ENCODE measurements around the gene DPYSL3.

DNA sequence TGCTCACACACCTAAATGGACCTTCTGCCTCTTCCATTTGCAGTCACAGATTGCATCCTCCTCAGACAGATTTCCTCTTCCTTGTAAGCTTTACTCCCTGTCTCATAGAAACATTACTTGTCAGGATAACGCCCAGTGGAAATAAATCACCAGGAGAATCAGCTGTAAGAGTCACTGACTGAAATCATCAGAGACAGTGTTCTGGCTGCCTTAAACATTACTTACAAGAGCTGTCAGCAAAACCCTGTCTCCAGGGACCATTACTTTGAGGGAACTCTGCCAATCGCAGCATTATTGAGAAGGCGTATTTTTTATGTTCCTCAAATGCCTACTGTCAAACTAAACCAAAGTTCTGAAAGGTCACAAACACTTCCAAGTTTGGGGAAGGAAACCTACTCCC lies 5.9 kb downstream of the DPYSL3 start:
- TF ChIP-seq, protein P1, sequence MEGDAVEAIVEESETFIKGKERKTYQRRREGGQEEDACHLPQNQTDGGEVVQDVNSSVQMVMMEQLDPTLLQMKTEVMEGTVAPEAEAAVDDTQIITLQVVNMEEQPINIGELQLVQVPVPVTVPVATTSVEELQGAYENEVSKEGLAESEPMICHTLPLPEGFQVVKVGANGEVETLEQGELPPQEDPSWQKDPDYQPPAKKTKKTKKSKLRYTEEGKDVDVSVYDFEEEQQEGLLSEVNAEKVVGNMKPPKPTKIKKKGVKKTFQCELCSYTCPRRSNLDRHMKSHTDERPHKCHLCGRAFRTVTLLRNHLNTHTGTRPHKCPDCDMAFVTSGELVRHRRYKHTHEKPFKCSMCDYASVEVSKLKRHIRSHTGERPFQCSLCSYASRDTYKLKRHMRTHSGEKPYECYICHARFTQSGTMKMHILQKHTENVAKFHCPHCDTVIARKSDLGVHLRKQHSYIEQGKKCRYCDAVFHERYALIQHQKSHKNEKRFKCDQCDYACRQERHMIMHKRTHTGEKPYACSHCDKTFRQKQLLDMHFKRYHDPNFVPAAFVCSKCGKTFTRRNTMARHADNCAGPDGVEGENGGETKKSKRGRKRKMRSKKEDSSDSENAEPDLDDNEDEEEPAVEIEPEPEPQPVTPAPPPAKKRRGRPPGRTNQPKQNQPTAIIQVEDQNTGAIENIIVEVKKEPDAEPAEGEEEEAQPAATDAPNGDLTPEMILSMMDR (IDR thresholded peaks at IDR 0.05), result no peak
- TF ChIP-seq POLR2A (IDR thresholded peaks at IDR 0.05), result no peak

All from body of pancreas (tissue), 4 donors.